ENCODE data around the gene SAC3D1. TPM values are rescaled to one million over a fixed set of nuclear protein-coding genes. Genes with fewer than 3 reads are reported as not detected.

Gene SAC3D1
- total RNA-seq, 1 donor from 2014 or later = 25.5 TPM

- DNase-seq (ENCODE audit: low read depth) = no peak
- Histone ChIP-seq H3K36me3 (ENCODE audit: control insufficient read depth, insufficient read depth, low read length) (no peaks in the 10 kb centered on the region), H3K4me3 (ENCODE audit: low read depth, low read length) (no peak overlapping the region), H3K27me3 (ENCODE audit: control insufficient read depth, insufficient read depth, low read length) (peaks cover 8% of the 10 kb centered on the region)
- TF ChIP-seq, protein P1, sequence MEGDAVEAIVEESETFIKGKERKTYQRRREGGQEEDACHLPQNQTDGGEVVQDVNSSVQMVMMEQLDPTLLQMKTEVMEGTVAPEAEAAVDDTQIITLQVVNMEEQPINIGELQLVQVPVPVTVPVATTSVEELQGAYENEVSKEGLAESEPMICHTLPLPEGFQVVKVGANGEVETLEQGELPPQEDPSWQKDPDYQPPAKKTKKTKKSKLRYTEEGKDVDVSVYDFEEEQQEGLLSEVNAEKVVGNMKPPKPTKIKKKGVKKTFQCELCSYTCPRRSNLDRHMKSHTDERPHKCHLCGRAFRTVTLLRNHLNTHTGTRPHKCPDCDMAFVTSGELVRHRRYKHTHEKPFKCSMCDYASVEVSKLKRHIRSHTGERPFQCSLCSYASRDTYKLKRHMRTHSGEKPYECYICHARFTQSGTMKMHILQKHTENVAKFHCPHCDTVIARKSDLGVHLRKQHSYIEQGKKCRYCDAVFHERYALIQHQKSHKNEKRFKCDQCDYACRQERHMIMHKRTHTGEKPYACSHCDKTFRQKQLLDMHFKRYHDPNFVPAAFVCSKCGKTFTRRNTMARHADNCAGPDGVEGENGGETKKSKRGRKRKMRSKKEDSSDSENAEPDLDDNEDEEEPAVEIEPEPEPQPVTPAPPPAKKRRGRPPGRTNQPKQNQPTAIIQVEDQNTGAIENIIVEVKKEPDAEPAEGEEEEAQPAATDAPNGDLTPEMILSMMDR (IDR thresholded peaks at IDR 0.05; ENCODE audit: insufficient read depth, low read length, poor library complexity, severe bottlenecking) = no peak
Measured at GRCh38 chr11:65051398-65051858, 10.4 kb downstream of the SAC3D1 start.

- no peak overlapping the region for H3K4me3 ChIP-seq (ENCODE audit: low read depth, low read length)
- TF ChIP-seq, protein P1 (IDR thresholded peaks at IDR 0.05; ENCODE audit: insufficient read depth, low read length, poor library complexity, severe bottlenecking) = no peak
- peaks cover 6% of the 10 kb centered on the region for H3K27me3 ChIP-seq (ENCODE audit: control insufficient read depth, insufficient read depth, low read length)
- no peak for DNase-seq (ENCODE audit: low read depth)
- H3K36me3 ChIP-seq (ENCODE audit: control insufficient read depth, insufficient read depth, low read length) = no peaks in the 10 kb centered on the region
Measured at GRCh38 chr11:65053827-65054508, 13.0 kb downstream of the SAC3D1 start.

DNA sequence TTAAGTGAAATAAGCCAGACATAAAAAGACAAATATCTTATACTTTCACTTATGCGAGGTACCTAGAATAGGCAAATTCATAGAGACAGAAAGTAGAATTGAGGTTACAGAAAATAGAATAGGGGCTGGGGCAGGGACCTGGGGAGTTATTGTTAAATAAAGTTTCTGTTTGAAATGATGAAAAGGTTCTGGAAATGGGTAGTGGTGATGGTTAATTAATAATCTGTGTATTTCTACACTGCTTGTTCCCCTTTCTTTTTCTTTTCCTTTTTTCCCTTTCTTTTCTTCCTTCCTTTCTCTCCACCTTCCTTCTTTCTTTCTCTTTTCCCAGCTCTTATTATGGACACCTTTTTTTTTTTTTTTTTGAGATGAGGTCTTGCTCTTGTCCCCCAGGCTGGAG, 14.5 kb downstream of the SAC3D1 start:
- H3K36me3 ChIP-seq (ENCODE audit: control insufficient read depth, insufficient read depth, low read length) = no peaks in the 10 kb centered on the region
- TF ChIP-seq, protein P1 (IDR thresholded peaks at IDR 0.05; ENCODE audit: insufficient read depth, low read length, poor library complexity, severe bottlenecking) = no peak
- no peak overlapping the region for H3K4me3 ChIP-seq (ENCODE audit: low read depth, low read length)
- no peak for DNase-seq (ENCODE audit: low read depth)
- peaks cover 6% of the 10 kb centered on the region for H3K27me3 ChIP-seq (ENCODE audit: control insufficient read depth, insufficient read depth, low read length)

DNA sequence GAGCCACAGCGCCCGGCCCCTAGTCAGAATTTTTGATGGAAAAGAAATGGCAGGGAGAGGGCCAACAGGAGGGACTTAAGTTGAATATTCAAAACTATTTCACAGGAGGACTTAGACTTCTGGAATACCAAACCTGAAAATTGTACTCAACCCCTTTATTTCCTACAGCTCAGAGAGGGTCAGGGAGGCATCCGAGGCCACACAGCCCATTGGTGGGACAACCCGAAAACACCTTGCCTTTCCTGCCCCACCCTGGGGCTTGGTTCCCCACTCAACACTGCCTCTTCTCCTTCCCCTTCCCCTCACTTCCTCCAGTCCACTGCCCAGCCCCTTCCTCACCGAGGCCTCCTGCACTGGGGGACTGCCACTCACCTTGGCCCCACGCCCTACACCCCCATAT, 16.0 kb downstream of the SAC3D1 start:
- TF ChIP-seq, protein P1 (IDR thresholded peaks at IDR 0.05; ENCODE audit: insufficient read depth, low read length, poor library complexity, severe bottlenecking) = no peak
- H3K4me3 ChIP-seq (ENCODE audit: low read depth, low read length) = no peak overlapping the region
- no peak for DNase-seq (ENCODE audit: low read depth)

GRCh38 chr11:65057526-65057925, 16.5 kb downstream of the SAC3D1 start:
- Histone ChIP-seq H3K4me3 (ENCODE audit: low read depth, low read length) (no peak overlapping the region), H3K36me3 (ENCODE audit: control insufficient read depth, insufficient read depth, low read length) (no peaks in the 10 kb centered on the region), H3K27me3 (ENCODE audit: control insufficient read depth, insufficient read depth, low read length) (peaks cover 6% of the 10 kb centered on the region)
- DNase-seq (ENCODE audit: low read depth) = no peak
- TF ChIP-seq, protein P1 (IDR thresholded peaks at IDR 0.05; ENCODE audit: insufficient read depth, low read length, poor library complexity, severe bottlenecking) = no peak

More for the DNA sequence above, 16.0 kb downstream of the SAC3D1 start:
- Histone ChIP-seq H3K36me3 (ENCODE audit: control insufficient read depth, insufficient read depth, low read length) (no peaks in the 10 kb centered on the region), H3K27me3 (ENCODE audit: control insufficient read depth, insufficient read depth, low read length) (peaks cover 6% of the 10 kb centered on the region)

- no peak for DNase-seq (ENCODE audit: low read depth)
- TF ChIP-seq, protein P1 (IDR thresholded peaks at IDR 0.05; ENCODE audit: insufficient read depth, low read length, poor library complexity, severe bottlenecking) = no peak
- H3K36me3 ChIP-seq (ENCODE audit: control insufficient read depth, insufficient read depth, low read length) = no peaks in the 10 kb centered on the region
- H3K27me3 ChIP-seq (ENCODE audit: control insufficient read depth, insufficient read depth, low read length) = peaks cover 2% of the 10 kb centered on the region
- H3K4me3 ChIP-seq (ENCODE audit: low read depth, low read length) = no peak overlapping the region
Measured at GRCh38 chr11:65058012-65058411, 17.0 kb downstream of the SAC3D1 start.
